ENCODE results near the gene ADGRD2. TPM values are rescaled to one million over a fixed set of nuclear protein-coding genes. Genes with fewer than 3 reads are reported as not detected.

The ADGRD2 gene
- total and polyA plus RNA-seq, 10 donors: 0.15 to 0.50 (median 0.25) TPM; not detected in 5

- H3K27me3 ChIP-seq (replicated peaks in 1 of 7): no peaks in the 10 kb centered on the region
- H3K4me3 ChIP-seq: no peak overlapping the region
- peaks cover 0 to 10% (median 0%) of the 10 kb centered on the region in 6 donors for H3K4me1 ChIP-seq
- H3K27ac ChIP-seq: peak overlapping the region in 5 of 8 donors; percentile 45 to 73 (median 60)
- 63 to 82% (median 72%) methylated on average over 2 of the region's 2 CpGs for WGBS, 5 donors
- intact Hi-C loops (cut with DNase I; ENCODE audit: low total_unique reads): no loop called here
- TF ChIP-seq POLR2AphosphoS5 (IDR thresholded peaks at IDR 0.05): no peak
- no peak for TF ChIP-seq CTCF (IDR thresholded peaks at IDR 0.05 in 8 of 11, conservative IDR thresholded peaks at IDR 0.05 in 3 of 11)
- TF ChIP-seq POLR2A (IDR thresholded peaks at IDR 0.05): no peak
- H3K9me3 ChIP-seq: no peaks in the 10 kb centered on the region
- no peak for DNase-seq
- H3K36me3 ChIP-seq: peaks cover 0 to 16% (median 0%) of the 10 kb centered on the region in 6 donors
Observed at GRCh38 chr9:124526174-124526573, 75.9 kb downstream of the ADGRD2 start.

GRCh38 chr9:124527781-124528180, 77.5 kb downstream of the ADGRD2 start:
- Histone ChIP-seq H3K4me1 (peaks cover 0 to 10% (median 0%) of the 10 kb centered on the region in 6 donors), H3K27ac (no peak overlapping the region), H3K27me3 (replicated peaks in 1 of 7) (no peaks in the 10 kb centered on the region), H3K36me3 (peaks cover 0 to 14% (median 0%) of the 10 kb centered on the region in 6 donors), H3K9me3 (no peaks in the 10 kb centered on the region), H3K4me3 (no peak overlapping the region)
- 79 to 97% (median 86%) methylated on average over 3 of the region's 3 CpGs for WGBS, 5 donors
- no peak for TF ChIP-seq POLR2A (IDR thresholded peaks at IDR 0.05)
- no peak for TF ChIP-seq CTCF (IDR thresholded peaks at IDR 0.05 in 8 of 11, conservative IDR thresholded peaks at IDR 0.05 in 3 of 11)
- no peak for TF ChIP-seq POLR2AphosphoS5 (IDR thresholded peaks at IDR 0.05)
- no peak for DNase-seq
- intact Hi-C loops (cut with DNase I; ENCODE audit: low total_unique reads): no loop called here

Other genes starting within 250 kb of the ADGRD2 start
- gene NEK6, start 192.5 kb upstream of the ADGRD2 start, total RNA-seq: 10 to 100 TPM; 32.8 to 71.3 (median 55.0) TPM
- 10 to 100 TPM; 11.2 to 19.7 (median 11.6) TPM for gene NEK6, start 192.5 kb upstream of the ADGRD2 start, polyA plus RNA-seq
- gene PSMB7, start 35.0 kb upstream of the ADGRD2 start, total RNA-seq: 100 to 1,000 TPM in 3 of 7 donors, 10 to 100 TPM in 4; 71.3 to 123 (median 82.6) TPM
- gene PSMB7, start 35.0 kb upstream of the ADGRD2 start, polyA plus RNA-seq: 100 to 1,000 TPM; 113 to 143 (median 115) TPM
- gene NR5A1, start 56.9 kb downstream of the ADGRD2 start, total RNA-seq: 100 to 1,000 TPM; 127 to 378 (median 231) TPM
- 100 to 1,000 TPM in 1 of 3 donors, 10 to 100 TPM in 2; 46.5 to 182 (median 65.0) TPM for gene NR5A1, start 56.9 kb downstream of the ADGRD2 start, polyA plus RNA-seq